ENCODE measurements around the gene CASP12.

GRCh38 chr11:104858882-104859775 lies 39.1 kb downstream of the CASP12 start:
- TF ChIP-seq POLR2A (IDR thresholded peaks at IDR 0.05) = no peak
- TF ChIP-seq, protein P1, sequence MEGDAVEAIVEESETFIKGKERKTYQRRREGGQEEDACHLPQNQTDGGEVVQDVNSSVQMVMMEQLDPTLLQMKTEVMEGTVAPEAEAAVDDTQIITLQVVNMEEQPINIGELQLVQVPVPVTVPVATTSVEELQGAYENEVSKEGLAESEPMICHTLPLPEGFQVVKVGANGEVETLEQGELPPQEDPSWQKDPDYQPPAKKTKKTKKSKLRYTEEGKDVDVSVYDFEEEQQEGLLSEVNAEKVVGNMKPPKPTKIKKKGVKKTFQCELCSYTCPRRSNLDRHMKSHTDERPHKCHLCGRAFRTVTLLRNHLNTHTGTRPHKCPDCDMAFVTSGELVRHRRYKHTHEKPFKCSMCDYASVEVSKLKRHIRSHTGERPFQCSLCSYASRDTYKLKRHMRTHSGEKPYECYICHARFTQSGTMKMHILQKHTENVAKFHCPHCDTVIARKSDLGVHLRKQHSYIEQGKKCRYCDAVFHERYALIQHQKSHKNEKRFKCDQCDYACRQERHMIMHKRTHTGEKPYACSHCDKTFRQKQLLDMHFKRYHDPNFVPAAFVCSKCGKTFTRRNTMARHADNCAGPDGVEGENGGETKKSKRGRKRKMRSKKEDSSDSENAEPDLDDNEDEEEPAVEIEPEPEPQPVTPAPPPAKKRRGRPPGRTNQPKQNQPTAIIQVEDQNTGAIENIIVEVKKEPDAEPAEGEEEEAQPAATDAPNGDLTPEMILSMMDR (IDR thresholded peaks at IDR 0.05) = no peak

All from uterus (tissue), 2 donors.